ENCODE data around the gene EPM2AIP1.
"Not testable (repeated sequence)": the region's sequence is repeated elsewhere in the genome, so short reads cannot be mapped to it uniquely, and the experiment has no call there.

The EPM2AIP1 gene

DNA sequence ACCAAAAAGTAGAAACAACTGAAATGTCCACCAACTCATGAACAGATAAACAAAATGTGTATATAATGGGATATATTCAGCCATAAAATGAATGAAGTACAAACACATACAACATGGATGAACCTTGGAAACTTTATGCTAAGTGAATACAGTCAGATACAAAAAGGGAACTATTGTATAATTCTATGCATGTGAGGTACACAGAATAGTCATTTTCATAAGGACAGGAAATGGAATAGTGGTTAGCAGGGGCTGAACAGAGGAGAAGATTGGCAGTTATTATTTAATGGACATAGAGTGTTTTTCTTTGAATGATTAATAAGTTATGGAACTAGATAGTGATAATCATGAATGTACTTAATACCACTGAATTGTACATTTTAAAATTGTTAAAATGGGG, 28.1 kb downstream of the EPM2AIP1 start:
- no peak overlapping the region for H3K4me3 ChIP-seq (ENCODE audit: low read length)
- TF ChIP-seq, protein P1, sequence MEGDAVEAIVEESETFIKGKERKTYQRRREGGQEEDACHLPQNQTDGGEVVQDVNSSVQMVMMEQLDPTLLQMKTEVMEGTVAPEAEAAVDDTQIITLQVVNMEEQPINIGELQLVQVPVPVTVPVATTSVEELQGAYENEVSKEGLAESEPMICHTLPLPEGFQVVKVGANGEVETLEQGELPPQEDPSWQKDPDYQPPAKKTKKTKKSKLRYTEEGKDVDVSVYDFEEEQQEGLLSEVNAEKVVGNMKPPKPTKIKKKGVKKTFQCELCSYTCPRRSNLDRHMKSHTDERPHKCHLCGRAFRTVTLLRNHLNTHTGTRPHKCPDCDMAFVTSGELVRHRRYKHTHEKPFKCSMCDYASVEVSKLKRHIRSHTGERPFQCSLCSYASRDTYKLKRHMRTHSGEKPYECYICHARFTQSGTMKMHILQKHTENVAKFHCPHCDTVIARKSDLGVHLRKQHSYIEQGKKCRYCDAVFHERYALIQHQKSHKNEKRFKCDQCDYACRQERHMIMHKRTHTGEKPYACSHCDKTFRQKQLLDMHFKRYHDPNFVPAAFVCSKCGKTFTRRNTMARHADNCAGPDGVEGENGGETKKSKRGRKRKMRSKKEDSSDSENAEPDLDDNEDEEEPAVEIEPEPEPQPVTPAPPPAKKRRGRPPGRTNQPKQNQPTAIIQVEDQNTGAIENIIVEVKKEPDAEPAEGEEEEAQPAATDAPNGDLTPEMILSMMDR (IDR thresholded peaks at IDR 0.05; ENCODE audit: insufficient read depth, low read depth, low read length, missing control alignments) = no peak

DNA sequence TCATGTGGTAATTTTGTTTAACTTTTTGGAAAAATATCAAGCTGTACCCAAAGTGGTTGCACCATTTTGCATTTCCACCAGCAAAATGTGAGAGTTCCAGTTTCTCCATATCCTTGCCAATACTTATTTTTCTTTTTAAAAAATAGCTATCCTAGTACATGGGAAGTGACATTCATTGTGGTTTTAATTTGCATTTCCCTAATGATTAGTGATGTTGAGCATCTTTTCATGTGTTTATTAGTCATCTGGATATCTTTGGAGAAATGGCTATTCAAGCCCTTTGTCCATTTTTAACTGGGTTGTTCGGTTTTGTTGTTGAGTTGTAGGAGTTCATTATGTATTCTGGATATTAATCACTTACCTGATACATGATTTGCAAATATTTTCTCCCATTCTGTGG, 28.6 kb downstream of the EPM2AIP1 start:
- TF ChIP-seq, protein P1 (IDR thresholded peaks at IDR 0.05; ENCODE audit: insufficient read depth, low read depth, low read length, missing control alignments) = no peak
- no peak for DNase-seq (ENCODE audit: low read depth)
- H3K4me3 ChIP-seq (ENCODE audit: low read length) = no peak overlapping the region

More for the DNA sequence above, 28.1 kb downstream of the EPM2AIP1 start:
- no peak for DNase-seq (ENCODE audit: low read depth)

DNA sequence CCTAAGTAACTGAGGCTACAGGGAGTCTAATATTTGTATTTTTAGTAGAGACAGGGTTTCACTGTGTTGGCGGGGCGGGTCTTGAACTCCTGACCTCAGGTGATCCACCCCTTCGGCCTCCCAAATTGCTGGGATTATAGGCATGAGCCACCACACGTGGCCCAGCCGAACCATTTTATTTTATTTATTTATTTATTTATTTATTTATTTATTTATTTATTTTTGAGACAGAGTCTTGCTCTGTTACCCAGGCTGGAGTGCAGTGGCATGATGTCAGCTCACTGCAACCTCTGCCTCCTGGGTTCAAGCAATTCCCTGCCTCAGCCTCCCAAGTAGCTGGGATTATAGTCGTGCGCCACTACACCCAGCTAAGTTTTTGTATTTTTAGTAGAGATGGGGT, 29.9 kb downstream of the EPM2AIP1 start:
- DNase-seq (ENCODE audit: low read depth); H3K4me3 ChIP-seq (ENCODE audit: low read length): not testable (repeated sequence)

DNA sequence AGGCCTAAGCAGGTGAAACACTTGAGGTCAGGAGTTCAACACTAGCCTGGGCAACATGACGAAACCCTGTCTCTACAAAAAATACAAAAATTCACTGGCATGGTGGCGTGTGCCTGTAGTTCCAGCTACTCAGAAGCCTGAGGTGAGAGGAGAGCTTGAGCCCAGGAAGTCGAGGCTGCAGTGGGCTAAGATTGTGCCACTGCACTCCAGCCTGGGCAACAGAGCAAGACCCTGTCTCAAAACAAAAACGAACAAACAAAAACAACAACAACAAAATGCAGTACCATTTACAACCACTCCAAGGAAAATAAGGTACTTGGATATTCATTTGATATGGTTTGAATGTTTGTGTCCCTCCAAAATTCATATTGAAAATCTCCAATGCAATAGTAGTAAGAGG, 32.4 kb downstream of the EPM2AIP1 start:
- DNase-seq (ENCODE audit: low read depth) = no peak
- TF ChIP-seq, protein P1 (IDR thresholded peaks at IDR 0.05; ENCODE audit: insufficient read depth, low read depth, low read length, missing control alignments) = no peak
- H3K4me3 ChIP-seq (ENCODE audit: low read length) = no peak overlapping the region

DNA sequence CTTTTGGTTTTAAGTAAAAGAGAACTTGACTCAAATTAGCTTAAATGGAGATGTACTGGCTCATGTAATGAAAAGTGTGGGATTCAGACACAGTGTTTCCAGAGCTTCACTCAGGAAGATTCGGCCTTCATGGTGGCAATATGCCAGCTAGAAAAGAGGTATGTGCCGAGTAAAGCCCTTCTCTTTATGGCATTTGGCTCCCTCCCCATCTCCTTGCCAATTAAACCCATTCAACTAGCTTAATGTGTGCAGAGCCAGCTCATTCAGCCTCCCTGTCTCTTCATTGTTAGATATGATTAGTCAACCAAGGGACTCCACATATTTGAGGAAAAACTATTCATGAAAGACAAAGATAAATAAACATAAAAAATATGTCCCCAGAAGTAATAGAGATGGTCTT, 33.1 kb downstream of the EPM2AIP1 start:
- DNase-seq (ENCODE audit: low read depth) = peak; percentile 7
- H3K4me3 ChIP-seq (ENCODE audit: low read length) = no peak overlapping the region
- TF ChIP-seq, protein P1 (IDR thresholded peaks at IDR 0.05; ENCODE audit: insufficient read depth, low read depth, low read length, missing control alignments) = no peak

DNA sequence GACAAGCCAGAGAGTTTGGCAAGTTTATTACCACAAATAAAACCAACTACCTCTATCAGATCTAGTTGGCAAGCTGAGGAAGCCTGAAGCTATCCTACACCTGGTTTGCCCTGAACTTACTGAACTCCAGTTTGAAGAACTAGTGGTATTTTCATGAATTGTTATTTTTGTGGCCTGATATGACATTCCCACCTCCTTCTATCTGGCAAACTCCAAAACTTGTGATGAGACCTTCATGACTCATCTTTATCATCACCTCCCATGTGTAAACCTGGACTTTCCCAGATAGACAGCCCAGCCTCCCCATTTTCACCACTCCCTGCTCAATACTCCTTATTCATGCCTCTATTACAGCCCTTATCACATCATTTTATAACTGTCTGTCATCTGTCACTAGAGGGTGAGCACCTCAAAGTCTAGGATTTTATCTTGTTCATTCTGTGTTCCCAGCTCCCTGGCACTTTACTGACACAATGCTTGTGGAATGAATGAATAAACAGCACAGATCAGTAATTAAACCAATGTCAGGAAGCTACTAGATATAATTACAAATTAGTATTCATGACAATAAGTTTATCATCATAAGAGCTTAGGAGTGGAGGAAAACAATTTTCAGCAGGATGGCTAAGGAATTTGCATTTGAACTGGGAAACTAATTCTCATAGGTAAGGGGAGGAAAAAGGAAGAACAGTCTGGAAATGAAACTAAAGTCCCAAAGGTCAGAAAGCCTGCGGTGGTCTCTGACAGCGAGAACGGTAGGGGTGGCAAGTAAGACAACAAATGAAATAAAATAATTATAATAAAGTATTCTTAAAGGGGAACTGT, 34.9 kb downstream of the EPM2AIP1 start:
- TF ChIP-seq, protein P1 (IDR thresholded peaks at IDR 0.05; ENCODE audit: insufficient read depth, low read depth, low read length, missing control alignments) = no peak
- peak; percentile 93 for DNase-seq (ENCODE audit: low read depth)
- no peak overlapping the region for H3K4me3 ChIP-seq (ENCODE audit: low read length)

DNA sequence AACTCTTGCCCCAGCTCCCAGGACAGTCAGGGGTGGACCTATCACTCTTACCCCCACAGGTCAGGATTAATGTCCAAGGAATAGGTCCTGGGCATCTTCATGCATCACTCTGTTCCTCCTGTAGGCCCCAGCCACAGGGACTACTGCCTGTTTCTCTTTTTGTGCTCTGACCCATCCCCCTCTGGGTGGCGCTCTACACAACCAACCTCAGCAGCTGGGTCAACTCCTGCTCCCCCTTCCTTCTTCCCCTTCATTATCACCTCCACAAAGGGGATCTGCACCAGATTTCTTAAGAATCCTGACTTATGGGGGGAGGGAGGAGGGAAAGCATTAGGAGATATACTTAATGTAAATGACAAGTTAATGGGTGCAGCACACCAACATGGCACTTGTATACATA, 35.9 kb downstream of the EPM2AIP1 start:
- TF ChIP-seq, protein P1 (IDR thresholded peaks at IDR 0.05; ENCODE audit: insufficient read depth, low read depth, low read length, missing control alignments) = no peak
- no peak overlapping the region for H3K4me3 ChIP-seq (ENCODE audit: low read length)
- DNase-seq (ENCODE audit: low read depth) = no peak

All from epithelial cell of esophagus (primary cell).